GM21381 (cell line): Measurements from ENCODE around the gene UROD.
"Not testable (repeated sequence)": the region's sequence is repeated elsewhere in the genome, so short reads cannot be mapped to it uniquely, and the experiment has no call there.

ENCODE experiments used
- ATAC-seq: cut with Tn5 transposase; IDR thresholded peaks from one replicate; pipeline ENCODE4 v1.9.1; 2021; ENCODE audit warnings: mild to moderate bottlenecking, moderate library complexity; ENCODE audit not compliant: unreplicated experiment

Gene UROD

DNA sequence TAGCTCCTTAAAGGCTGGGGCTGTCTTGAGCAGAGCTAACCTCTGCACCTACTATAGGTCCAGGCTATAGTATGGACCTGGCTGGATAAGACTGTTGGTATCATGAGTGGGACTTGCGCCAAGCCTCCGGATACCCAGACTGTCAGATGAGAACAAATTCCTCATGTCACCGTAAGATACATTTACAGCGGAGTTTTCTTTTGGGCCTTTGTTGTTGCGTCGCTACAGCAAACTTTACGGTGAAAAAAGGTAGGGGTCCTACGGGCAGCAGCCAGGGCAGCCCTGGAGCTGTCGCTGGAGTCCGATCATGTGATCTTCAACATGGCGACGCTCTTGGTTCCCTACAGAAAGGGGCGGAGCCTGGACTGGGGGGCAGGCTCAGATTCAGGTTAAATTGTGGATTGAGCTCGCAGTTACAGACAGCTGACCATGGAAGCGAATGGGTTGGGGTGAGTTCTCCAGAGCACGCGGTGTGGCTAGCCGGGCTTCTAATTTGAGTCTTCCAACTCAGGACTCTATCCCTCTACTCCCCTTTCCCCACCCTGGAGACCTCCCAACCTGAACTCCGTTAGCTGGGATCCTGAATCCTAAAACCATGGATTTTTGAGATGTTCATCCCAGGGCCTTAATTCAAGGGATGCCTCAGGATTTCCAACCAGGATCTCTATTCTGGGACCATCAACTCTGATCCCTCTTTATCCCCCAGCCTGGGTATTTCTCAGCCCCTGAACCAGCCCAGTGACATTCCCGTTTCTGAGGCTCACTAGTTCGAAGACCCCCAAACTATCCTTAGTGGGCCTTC lies at the start of gene UROD:
Gene UROD, plus strand, starts transcription at position 418 of the 802 bp plus-strand sequence. Its CDS starts 12 bp downstream, at position 430.
- ATAC-seq: peak; percentile 67

DNA sequence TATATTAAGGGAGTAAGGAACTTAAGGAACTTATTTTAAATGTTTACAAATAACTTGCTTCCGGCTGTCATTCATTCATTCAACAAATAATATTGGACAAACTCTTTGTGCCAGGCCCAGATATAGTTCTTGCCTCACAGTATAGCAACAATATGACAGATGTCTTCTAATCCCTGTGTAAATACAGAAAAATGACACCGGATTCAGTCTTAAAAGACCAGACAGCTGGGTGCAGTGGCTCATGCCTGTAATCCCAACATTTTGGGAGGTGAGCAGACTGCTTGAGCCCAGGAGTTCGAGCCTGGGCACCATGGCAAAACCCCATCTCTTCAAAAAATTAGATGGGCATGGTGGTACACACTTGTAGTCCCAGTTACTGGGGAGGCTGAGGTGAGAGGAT lies 49.3 kb upstream of the UROD start:
- no peak for ATAC-seq

DNA sequence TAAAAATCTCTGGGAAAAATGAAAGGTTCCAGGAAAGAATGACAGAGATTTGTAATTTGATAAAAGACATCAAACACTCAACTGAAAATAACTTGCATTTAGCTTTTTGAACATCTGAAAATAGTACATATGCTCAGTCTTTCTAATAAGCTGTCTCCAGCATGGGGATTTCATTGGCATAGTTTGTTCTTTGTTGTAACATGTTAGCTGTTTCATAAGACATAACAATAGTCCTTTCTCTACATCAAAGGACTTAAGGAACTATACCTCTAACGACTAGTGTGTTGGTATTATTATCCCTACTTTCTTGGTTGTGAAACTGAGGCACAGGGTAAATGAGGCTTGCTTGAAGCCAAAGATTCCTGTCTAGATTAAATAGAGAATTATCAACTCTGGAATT lies 47.7 kb upstream of the UROD start:
- no peak for ATAC-seq

DNA sequence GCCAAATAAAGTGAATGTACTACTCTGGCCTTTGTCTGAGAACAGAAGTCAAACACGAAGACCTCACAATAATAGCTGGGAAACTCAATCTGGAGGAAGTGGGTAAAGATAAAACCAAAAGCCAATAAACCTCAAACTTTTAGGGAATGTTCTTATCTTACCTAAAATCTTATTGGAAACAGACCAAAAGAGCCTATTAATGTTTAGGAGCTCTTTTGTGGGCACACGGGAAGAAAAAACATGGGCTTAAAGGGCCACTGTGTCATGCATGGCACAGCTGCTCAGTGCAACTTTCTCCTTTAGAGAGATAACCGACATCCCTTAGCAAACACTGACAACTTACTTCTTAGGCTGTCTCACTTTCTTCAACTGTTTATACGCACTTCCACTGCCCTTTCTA lies 41.7 kb upstream of the UROD start:
- no peak for ATAC-seq

DNA sequence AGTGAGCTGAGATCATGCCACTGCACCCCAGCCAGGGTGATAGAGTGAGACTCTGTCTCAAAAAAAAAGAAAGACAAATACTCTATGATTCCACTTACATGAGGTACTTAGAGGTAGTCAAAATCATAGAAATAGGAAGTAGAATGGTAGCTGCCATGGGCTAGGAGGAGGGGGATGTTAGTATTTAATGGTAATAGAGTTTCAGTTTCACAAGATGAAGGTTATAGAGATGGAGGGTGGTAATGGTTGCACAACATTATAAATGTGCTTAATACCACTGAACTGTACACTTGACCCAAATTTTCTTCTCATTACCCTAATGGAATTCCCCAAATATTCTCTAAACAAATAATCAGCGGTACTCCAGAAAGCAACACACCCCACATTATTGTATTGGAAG lies 38.4 kb upstream of the UROD start:
- no peak for ATAC-seq

DNA sequence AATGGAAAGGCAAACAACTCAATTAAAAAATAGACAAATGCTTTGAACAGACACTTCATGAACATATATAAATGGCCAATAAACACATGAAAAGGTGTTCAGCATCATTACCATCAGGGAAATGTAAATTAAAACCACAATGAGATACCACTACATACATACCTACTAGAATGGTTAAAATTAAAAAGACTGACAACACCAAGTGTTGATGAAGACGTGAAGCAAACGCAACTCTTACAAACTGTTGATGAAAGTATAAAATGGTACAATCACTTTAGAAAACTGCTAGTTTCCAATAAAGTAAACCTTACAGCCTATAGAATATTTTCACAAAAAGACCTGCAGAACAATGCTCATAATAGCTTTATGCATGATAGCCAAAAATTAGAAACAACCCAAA lies 35.8 kb upstream of the UROD start:
- no peak for ATAC-seq

DNA sequence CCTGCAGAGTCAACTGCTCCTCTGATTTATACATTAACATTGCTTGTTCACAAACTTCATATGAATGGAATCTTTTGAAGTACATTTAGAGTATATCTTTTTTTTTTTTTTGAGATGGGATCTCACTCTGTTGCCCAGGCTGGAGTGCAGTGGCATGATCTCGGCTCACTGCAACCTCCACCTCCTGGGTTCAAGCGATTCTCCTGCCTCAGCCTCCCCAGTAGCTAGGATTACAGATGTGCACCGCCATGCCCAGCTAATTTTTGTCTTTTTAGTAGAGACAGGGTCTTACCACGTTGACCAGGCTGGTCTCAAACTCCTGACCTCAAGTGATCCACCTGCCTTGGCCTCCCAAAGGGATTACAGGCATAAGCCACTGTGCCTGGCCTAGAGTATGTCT lies 34.7 kb upstream of the UROD start:
- not testable (repeated sequence) for ATAC-seq

DNA sequence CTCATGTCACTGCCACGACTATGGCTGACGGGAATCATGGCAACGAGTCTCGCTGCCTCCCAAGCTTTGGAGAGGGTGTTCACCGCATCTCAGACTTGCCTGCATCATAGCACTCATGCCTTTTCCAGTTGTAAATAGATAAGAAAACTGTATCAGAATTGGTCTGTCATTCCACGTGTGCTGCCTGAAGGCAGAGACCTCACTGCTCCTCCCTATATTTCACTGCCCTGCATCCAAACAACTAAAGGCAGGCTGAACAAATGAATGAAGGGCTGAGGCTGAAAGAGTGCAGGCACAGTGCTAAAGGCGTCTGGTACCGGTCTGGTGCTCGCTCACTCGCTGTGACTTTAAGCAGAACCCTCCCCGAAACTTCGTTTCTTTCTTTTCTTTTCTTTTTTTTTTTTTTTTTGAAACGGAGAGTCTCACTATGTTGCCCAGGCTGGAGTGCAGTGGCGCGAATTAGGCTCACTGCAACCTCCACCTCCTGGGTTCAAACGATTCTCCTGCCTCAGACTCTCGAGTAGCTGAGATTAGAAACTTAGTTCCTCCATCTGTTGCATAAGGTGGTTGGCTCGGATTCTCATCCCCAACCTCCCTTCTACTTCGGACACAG lies 26.2 kb upstream of the UROD start:
- no peak for ATAC-seq

DNA sequence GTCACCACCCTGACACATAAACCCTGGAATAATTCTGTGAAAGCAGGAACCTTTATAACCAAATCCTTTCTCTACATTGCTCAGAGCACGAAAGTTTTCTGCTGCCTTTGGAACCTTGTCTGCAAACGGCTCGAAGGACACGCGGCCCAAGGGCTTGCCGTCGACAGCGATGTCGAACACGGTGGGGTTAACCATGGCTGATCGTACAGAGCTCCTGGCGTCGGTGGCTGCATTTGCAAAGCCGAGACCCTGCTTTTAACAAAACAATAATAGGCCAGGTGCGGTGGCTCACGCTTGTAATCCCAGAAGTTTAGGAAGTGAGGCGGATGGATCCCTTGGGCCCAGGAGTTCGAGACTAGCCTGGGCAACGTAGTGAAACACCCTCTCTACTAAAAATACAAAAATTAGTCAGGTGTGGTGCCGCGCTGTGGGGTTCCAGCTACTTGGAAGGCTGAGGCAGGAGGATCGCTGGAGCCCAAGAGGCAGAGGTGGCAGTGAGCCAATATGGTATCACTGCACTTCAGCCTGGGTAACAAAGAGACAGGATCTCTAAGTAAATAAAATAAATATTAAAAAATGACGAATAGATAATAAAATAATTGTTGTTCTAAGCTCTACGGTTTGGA lies 23.4 kb upstream of the UROD start:
- no peak for ATAC-seq

DNA sequence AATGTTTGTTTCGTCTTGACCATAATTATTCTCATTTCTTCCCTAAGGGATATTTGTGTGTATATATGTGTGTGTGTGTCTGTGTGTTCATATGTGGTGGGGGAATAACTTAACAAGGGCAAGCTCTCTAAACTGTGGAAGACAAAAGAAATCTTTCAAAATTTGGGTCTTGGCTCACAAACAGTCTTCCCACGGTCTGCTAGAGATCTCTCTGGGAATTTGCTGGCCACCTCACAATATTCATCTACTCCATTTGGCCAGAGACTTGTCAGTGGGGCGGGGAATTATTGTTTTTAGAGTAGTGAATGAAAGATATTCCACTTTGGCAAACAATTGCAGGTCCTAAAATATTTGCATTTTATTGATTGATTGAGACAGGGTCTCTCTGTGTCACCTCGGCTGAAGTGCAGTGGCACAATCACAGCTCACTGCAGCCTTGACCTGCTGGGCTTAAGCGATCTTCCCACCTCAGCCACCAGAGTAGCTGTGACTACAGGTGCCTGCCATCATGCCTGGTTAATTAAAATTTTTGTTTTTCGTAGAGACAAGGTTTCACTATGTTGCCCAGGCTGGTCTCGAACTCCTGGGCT lies 17.6 kb upstream of the UROD start:
- no peak for ATAC-seq

DNA sequence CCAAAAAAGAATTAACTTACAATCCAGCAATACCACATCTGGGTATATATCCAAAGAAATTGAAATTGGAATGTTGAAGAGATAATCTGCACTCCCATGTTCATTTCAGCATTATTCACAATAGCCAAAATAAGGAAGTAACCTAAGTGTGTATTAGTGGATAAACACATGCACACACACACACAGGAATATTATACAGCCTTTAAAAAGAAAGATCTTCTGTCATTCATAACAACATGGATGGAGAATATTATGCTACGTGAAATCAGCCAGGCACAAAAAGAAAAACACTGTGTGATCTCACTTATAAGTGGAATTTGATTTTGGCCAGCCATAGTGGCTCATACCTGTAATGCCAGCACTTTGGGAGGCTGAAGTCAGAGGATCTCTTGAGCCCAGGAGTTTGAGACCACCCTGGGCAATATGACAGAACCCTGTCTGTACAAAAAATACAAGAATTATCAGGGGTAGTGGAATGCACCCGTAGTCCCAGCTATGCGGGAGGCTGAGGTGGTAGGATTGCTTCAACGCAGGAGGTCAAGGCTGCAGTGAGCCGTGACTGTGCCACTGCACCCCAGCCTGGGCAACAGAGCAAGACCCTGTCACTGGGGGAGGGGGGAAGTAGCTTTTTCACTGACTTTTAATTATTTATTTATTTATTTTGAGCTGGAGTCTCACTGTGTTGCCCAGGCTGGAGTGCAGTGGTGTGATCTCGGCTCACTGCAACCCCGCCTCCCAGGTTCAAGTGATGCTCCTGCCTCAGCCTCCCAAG lies 16.4 kb upstream of the UROD start:
- no peak for ATAC-seq

DNA sequence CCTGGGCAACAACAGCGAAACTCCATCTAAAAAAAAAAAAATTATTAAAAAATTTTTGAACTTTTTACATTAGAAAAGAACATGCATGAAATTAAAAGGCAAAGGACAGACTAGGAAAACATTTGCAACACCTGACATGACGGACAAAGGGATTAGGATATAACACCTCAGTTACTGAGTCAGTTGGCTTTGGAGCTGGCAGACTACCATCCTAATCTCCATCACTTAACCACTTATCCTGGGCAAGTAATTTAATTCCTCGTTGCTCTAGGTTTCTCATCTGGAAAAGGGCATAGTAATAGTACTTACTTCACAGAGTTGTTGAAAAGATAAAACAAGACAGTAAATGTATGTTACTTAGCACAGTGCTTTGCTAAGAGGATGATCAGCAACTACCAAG lies 12.8 kb upstream of the UROD start:
- ATAC-seq: no peak

DNA sequence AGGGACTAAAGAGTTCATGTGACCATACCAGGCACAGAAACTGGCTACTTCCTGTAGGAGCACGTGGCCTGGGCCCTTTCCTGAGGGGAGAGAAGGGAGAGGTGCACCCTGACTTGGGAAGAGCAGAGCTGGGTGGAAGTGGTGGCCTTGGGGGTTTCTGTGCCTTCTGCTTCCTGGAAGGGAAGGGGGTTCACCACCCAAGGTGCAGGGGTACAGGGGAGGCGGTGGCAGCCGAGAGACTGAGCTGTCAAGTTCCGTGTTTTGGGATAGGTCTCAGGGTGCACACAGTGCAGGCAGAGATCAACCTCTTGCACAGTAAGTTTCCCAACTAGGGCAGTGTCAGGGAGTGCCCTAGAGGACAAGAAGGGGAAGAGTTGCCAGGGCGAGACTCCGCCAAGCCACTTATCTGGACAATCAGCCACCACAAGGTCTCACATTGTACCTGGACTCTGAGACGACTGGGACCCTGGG lies 11.0 kb upstream of the UROD start:
- ATAC-seq: no peak

DNA sequence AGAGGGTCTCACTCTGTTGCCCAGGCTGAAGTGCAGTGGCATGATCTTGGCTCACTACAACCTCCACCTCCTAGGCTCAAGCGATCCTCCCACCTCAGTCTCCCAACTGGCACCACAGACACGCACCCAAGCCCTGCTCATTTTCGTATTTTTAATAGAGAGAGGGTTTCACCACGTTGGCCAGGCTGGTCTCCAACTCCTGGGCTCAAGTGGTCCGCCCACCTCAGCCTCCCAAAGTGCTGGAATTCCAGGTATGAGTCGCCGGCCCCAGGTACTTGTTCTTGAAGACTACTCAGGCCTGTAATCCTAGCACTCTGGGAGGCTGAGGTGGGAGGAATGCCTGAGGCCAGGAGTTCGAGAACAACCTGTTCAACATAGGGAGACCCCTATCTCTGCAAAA lies 10.5 kb upstream of the UROD start:
- not testable (repeated sequence) for ATAC-seq

DNA sequence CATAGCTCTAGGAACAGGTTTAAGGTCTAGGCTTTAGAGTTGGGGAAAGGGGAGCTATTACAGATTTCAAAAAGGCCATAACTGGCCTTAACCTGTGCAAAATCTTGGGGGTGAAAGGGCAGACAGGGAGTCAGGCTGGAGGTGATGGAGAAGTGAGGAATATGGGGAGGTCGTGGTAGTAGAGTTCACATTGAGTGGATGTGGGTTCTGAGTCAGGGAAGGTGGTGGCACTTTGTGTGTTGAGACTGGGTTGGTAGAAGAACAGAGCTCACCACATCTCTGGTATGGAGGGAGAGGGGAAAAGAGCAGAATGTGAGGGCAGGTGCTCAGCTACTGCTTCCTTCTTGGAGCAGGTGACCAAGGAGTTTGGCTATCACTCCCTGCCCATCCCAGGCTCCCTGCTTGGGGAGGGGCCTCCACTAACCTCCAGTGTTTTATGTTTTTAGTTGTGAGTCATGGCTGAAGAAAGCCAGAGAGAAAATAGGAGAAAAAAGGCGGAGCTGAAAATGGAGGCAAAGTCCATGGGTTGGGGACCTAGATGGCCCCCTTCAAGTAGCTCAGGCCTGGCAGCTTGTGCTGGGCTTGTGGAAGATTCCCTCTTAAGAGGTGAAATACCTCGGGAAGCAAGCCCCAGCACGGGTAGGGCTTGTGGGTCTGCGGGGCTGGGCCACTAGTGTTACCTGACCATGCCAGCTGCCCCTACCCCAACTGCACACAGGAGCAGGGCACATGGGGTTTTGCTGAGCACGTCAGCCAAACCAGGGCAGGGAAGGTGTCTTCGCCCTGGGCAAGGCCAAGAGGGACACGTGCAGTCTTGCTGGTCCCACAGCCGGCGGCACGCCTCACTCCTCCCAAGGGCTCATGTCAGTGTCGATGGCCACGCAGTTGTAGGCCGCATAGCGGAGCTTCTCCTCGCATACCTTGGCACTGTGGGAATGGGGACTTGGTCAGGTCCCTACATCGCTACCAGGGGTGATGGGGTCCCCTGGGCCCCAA lies 9.1 kb upstream of the UROD start:
- ATAC-seq: no peak

DNA sequence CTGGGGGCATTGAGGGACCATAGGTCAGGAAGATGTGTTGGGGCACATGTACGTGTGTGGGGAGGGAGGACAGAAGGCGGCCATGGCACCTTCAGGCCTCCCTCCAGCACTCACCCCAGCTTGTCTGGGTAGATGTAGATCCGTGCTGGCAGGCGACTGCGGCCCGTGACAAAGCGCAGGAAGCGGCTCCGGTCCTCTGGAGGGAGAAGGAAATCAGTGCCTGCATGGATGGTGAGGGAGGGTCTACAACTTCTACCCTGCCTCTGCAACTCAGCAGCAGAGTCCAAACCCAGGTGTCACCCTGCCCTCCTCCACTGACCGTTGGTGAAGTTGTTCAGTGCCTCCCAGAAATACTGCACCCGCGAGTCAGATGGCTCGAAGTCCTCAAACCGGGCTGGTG lies 8.3 kb upstream of the UROD start:
- no peak for ATAC-seq

DNA sequence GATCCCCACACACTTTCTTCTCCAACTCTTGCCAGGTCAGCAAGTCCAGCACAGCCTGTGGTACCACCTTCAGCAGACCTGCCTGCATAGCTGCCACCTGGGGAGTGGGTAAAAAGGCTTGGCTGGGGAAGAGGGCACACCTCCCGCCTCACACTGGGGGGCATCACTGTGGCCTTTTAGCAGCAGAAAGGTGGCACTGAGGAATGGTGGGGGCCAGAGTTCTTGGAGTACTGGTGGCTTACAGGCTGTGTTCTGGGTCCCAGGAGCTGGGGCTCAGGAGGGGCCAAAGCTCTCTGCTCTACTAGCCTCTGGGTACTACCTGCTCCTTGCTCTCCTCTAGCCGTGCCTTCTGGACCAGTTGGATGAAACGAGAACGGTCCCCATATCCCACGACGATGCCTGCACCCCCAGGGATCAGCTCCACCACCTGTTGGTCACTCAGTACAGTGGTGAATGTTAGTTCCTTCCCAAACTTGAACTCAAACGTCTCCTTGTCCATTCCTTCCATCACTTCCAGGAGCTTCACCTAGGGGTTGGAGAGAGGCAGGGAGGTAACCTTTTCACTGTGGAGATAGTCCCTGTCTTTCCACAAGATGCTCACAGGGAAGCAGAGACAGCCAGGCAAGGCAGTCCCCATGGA lies 7.7 kb upstream of the UROD start:
- no peak for ATAC-seq

DNA sequence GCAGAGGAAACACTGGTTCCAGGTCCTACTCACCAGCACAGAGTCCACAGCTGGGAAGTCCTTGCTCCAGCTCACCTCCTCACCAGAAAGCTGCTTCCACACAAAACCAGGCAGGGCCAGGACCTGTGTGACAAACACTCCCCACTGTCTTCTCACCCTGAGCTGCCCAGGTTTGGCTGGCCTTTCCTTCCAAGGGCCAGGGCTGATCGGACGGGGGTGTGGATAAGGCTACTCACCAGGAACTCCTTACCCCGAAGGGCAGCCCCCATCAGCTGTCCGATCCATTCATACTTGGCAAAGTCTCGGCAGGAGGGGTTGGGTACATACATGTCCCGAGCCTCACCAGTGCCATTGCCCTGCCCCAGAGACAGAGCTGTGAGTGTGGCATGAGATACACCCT lies 6.3 kb upstream of the UROD start:
- ATAC-seq: no peak

DNA sequence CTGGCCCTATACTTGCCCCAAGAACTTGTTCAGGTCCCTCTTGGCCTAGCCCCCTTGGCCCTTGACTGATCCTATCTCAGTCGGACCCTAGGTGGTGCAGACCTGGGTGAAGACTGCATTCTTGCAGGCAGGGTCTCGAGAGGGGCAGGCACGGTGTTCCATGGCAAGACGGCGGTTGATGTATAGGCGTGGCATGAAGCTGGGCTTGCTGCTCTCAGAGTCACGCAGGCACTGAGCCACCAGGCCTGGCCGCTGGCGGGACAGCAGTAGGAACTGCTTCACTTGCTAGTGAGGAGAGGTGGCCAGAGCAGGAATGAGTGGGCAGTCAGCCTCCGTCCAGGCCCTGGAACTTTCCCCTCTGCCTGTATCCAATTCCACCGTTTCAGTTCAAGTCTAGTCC lies 4.7 kb upstream of the UROD start:
- no peak for ATAC-seq
